K562 (cell line): Measurements from ENCODE around the gene TCOF1. TPM values are rescaled to one million over a fixed set of nuclear protein-coding genes. Genes with fewer than 3 reads are reported as not detected.
A peak's percentile ranks its signal among the peaks of the same experiment; 100 is the strongest.

Experiments used
- CLOCK ChIP-seq: fragments of 250-450 bp; sonication (Bioruptor Pico); IDR thresholded peaks from 2 replicates; pipeline ENCODE4 v1.4.0; 2020; ENCODE audit warnings: mild to moderate bottlenecking, moderate library complexity, borderline replicate concordance
- CREB5 ChIP-seq: fragments of 250-450 bp; sonication (Bioruptor Pico); IDR thresholded peaks from 2 replicates; pipeline ENCODE4 v1.5.0; 2020; ENCODE audit warnings: mild to moderate bottlenecking
- ELF2 ChIP-seq: fragments of 250-450 bp; sonication (Bioruptor Pico); IDR thresholded peaks from 2 replicates; pipeline ENCODE4 v1.5.0; 2021; ENCODE audit warnings: mild to moderate bottlenecking
- ETS1 ChIP-seq: conservative IDR thresholded peaks from 2 replicates; pipeline ENCODE4 v1.6.1; 2011; ENCODE audit warnings: low read depth, mild to moderate bottlenecking, low read length; ENCODE audit not compliant: control insufficient read depth
- ETV1 ChIP-seq: fragments of 450-650 bp; conservative IDR thresholded peaks from 2 replicates; pipeline ENCODE4 v1.6.1; 2016; ENCODE audit warnings: missing genetic modification characterization, control low read depth, low read depth, missing compliant biosample characterization
- GABPA ChIP-seq: fragments of 200-800 bp; sonication (Bioruptor generic); conservative IDR thresholded peaks from 2 replicates; pipeline ENCODE4 v1.6.1; 2016; ENCODE audit warnings: low read depth, missing genetic modification characterization, missing compliant biosample characterization
- GABPB1 ChIP-seq: sonication (generic); formaldehyde crosslinking; IDR thresholded peaks from 2 replicates; pipeline ENCODE4 v1.8.0; 2022; ENCODE audit warnings: mild to moderate bottlenecking, missing genetic modification reagents
- ILK ChIP-seq: fragments of 450-650 bp; IDR thresholded peaks from 2 replicates; pipeline ENCODE4 v1.6.1; 2016; ENCODE audit warnings: missing genetic modification characterization, low read depth, mild to moderate bottlenecking, missing compliant biosample characterization, moderate library complexity, borderline replicate concordance
- MCM7 ChIP-seq, 2 experiments: fragments of 450-650 bp; IDR thresholded peaks; 2 replicates each; pipeline ENCODE4 v1.6.1; 2016 to 2018
- NCOA1 ChIP-seq: fragments of 450-650 bp; IDR thresholded peaks from 2 replicates; pipeline ENCODE4 v1.6.1; 2016; ENCODE audit warnings: low read depth
- PPARD ChIP-seq: fragments of 250-450 bp; sonication (Bioruptor Pico); IDR thresholded peaks from 2 replicates; pipeline ENCODE4 v1.8.0; 2022; ENCODE audit warnings: inconsistent platforms, mild to moderate bottlenecking, moderate library complexity
- SAFB2 ChIP-seq: fragments of 200-400 bp; formaldehyde crosslinking; IDR thresholded peaks from 2 replicates; pipeline ENCODE4 v1.6.1; 2018; ENCODE audit warnings: borderline replicate concordance, low read length, low read depth, moderate library complexity; ENCODE audit not compliant: severe bottlenecking
- SNRNP70 ChIP-seq: fragments of 200-400 bp; formaldehyde crosslinking; optimal IDR thresholded peaks from 2 replicates; pipeline ENCODE3; 2017; ENCODE audit warnings: low read depth, low read length
- ZBTB26 ChIP-seq: fragments of 450-650 bp; formaldehyde crosslinking; IDR thresholded peaks from 2 replicates; pipeline ENCODE4 v1.4.0; 2022; ENCODE audit warnings: missing genetic modification characterization
- ZNF133 ChIP-seq: fragments of 250-450 bp; sonication (Bioruptor Pico); IDR thresholded peaks from 2 replicates; pipeline ENCODE4 v1.4.0; 2020; ENCODE audit warnings: mild to moderate bottlenecking
- ZNF224 ChIP-seq: sonication (generic); formaldehyde crosslinking; IDR thresholded peaks from 2 replicates; pipeline ENCODE4 v1.8.0; 2022; ENCODE audit warnings: mild to moderate bottlenecking, missing genetic modification reagents
- ZNF23 ChIP-seq: fragments of 250-450 bp; sonication (Bioruptor Pico); IDR thresholded peaks from 2 replicates; pipeline ENCODE4 v1.4.0; 2020; ENCODE audit warnings: mild to moderate bottlenecking
- polyA plus RNA-seq, 8 experiments: library from polyadenylated mRNA; depleted of rRNA in 4 of 8; stranded (reverse) in 5 of 8; unstranded in 3 of 8; fragments of >200 nt; fragmentation: Nextera tagmentation in 2 of 8; fragmentation: Illumina TruSeq in 1 of 8; extraction: Ambion mirVana in 2 of 8; extraction: Trizol in 1 of 8; gene quantifications; 2 replicates each; pipeline versions ENCODE4 v1.2.1 to v1.2.3, GENCODE V29; 2011 to 2014; ENCODE audit warnings: inconsistent platforms in 1 of 8, missing spikeins in 1 of 8
- total RNA-seq, 7 experiments: library from RNA; depleted of rRNA in 6 of 7; stranded (reverse); fragments of >200 nt in 6 of 7; fragmentation: Illumina TruSeq in 2 of 7; extraction: Trizol in 2 of 7; gene quantifications; 2 replicates each; pipeline versions ENCODE4 v1.2.1 to v1.2.3, GENCODE V29; 2011 to 2021; ENCODE audit warnings: low replicate concordance in 1 of 7
- TF ChIP-seq, protein P1 (sequence below), 2 experiments: fragments of 200-800 bp in 1 of 2; sonication (Bioruptor generic) in 1 of 2; sonication (generic) in 1 of 2; formaldehyde crosslinking in 1 of 2; IDR thresholded peaks in 1 of 2; conservative IDR thresholded peaks in 1 of 2; 2 replicates each; pipeline versions ENCODE4 v1.5.0 to v1.6.1; 2016 to 2020; ENCODE audit warnings: missing compliant biosample characterization in 1 of 2, missing genetic modification characterization in 1 of 2, missing genetic modification reagents in 1 of 2
- TF ChIP-seq, protein P2 (sequence below): sonication (generic); formaldehyde crosslinking; IDR thresholded peaks from 2 replicates; pipeline ENCODE4 v1.5.0; 2020; ENCODE audit warnings: missing genetic modification reagents

The TCOF1 gene
- total and polyA plus RNA-seq, 9 of the 15 experiments (the other 6 are each of a cell fraction or from before 2014, with no cell fraction given) = 9.8 to 134 (median 61.7) TPM

DNA sequence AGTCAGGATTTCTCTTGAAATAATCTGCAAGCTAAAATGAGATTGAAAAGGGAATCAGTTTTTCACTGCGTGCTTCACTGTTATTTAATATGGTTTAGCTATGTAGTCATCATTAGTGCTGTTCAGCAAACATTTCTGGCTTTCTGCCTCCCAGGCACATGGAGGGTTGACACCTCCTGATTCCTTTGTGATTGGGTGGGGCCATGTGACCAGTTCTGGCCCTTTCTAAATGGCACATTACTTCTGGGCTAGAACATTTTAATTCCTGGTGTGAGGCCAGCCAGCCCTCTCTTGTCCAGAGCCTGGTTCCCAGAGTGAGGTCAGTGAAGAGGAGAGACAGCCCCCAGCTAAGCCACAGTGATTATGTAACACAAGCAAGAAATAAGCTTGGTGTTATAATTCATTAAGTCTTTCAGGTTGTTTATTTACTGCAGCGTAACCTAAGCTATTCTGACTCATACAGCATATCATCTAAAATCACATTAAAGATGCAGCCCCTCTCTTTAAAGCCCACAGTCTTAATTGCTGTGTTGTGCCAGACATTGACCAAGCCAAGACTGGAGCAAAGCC lies 37.4 kb upstream of the TCOF1 start (continued):
- TF ChIP-seq GABPB1 (no peak), ZNF133 (CRISPR knock-in tag) (no peak), ZNF23 (CRISPR knock-in tag) (no peak), SNRNP70 (no peak), ETV1 (no peak), ILK (tag) (no peak), ZNF224 (CRISPR knock-in tag) (no peak), PPARD (CRISPR knock-in tag) (no peak), MCM7 (IDR thresholded peaks at IDR 0.05) (no peak), ZBTB26 (CRISPR knock-in tag) (no peak), CREB5 (CRISPR knock-in tag) (no peak), CLOCK (CRISPR knock-in tag) (no peak), GABPA (tag) (no peak), SAFB2 (no peak), ELF2 (CRISPR knock-in tag) (no peak), NCOA1 (no peak), ETS1 (no peak)
- TF ChIP-seq, protein P1, sequence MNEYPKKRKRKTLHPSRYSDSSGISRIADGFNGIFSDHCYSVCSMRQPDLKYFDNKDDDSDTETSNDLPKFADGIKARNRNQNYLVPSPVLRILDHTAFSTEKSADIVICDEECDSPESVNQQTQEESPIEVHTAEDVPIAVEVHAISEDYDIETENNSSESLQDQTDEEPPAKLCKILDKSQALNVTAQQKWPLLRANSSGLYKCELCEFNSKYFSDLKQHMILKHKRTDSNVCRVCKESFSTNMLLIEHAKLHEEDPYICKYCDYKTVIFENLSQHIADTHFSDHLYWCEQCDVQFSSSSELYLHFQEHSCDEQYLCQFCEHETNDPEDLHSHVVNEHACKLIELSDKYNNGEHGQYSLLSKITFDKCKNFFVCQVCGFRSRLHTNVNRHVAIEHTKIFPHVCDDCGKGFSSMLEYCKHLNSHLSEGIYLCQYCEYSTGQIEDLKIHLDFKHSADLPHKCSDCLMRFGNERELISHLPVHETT (CRISPR knock-in tag; conservative IDR thresholded peaks at IDR 0.05 in 1 of 2, IDR thresholded peaks at IDR 0.05 in 1 of 2) = no peak
- TF ChIP-seq, protein P2, sequence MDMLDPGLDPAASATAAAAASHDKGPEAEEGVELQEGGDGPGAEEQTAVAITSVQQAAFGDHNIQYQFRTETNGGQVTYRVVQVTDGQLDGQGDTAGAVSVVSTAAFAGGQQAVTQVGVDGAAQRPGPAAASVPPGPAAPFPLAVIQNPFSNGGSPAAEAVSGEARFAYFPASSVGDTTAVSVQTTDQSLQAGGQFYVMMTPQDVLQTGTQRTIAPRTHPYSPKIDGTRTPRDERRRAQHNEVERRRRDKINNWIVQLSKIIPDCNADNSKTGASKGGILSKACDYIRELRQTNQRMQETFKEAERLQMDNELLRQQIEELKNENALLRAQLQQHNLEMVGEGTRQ = peak; percentile 53; the same call in 1 of the 2 replicates
